GM18909 (cell line): ENCODE results near the gene SLC9A7.

Experiments used
- ATAC-seq: cut with Tn5 transposase; IDR thresholded peaks from one replicate; pipeline ENCODE4 v1.9.1; 2021; ENCODE audit warnings: mild to moderate bottlenecking; ENCODE audit not compliant: unreplicated experiment, poor library complexity

SLC9A7 gene

DNA sequence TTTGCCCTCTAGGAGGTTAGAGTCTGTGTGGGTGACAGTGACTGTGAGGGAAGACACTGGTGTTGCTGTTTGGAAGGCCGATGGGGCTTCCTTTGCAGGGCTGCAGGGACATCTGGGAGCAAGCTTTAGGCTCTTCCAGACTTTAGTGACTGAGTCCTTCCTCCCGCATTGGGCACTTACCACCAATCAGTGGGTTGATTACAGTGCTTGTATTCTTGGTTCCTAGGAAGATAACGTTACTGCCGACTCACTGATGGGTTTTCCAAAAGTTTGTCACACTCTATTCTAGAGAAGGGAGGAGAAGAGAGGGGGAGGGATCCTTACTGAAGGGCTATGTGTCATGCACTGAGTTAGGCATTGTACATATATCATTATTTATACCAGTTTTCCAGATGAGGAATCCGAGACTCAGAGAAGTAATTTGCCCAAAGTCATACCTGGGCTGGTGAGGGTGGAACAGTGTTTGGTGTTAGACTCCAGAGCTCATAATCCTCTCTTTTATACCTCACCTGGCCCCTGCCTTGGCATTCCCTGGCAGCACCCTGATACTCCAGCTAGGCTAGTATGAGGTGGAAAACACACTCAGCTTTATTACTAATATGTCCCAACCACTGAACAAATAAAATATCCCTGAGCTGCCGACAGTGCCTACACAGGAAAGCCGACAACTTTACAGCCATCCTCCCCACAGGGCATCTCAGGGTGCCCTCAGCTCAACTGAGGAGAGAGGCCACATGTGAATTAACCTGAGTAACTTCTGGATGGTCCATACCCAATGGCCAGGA lies 181.5 kb downstream of the SLC9A7 start:
- ATAC-seq, result no peak

DNA sequence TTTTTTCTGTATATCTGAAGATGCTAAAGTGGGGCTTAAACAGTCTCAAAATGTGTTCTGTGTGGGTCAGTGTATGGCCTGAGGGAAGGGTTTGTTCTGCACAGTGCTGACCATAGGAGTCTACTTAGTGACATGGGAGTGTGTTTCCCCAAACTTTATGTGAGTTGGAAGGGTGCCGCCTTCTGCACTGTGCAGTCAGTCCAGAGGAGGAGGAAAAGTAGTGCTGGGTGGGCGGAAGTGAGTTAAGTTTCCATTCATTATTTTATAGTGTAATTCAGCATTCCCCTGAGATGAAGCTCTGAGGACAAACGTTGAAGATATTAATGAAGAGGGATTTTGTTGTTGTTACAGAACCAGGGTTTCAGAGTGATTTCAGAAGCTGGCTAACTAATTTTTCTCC lies 182.5 kb downstream of the SLC9A7 start:
- no peak for ATAC-seq

DNA sequence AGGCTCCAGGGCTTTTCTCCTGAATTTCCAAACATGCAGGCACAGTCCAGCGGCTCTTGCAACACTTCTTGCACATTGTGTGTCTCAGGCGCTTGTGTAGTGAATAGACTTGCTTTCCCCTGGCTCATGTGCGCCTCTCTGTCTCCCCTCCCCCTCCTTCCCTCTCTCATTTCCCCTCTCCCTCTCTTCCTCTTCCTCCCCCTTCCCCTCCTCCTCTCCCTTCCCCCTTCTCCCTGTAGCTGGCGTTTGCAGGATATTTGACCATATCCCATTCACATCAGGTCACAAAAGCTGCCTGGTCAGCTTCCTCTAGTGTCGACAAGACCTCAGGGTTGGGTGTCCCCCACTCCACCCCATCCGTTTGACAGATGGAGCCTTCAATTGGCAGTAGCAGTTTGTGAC lies 182.9 kb downstream of the SLC9A7 start:
- no peak for ATAC-seq

- no peak for ATAC-seq
Measured at GRCh38 chrX:46575586-46575985, 183.3 kb downstream of the SLC9A7 start.

GRCh38 chrX:46574774-46575381 lies 184.0 kb downstream of the SLC9A7 start:
- ATAC-seq, result peak; percentile 2

GRCh38 chrX:46573892-46574773 lies 184.8 kb downstream of the SLC9A7 start:
- ATAC-seq, result peak; percentile 34

DNA sequence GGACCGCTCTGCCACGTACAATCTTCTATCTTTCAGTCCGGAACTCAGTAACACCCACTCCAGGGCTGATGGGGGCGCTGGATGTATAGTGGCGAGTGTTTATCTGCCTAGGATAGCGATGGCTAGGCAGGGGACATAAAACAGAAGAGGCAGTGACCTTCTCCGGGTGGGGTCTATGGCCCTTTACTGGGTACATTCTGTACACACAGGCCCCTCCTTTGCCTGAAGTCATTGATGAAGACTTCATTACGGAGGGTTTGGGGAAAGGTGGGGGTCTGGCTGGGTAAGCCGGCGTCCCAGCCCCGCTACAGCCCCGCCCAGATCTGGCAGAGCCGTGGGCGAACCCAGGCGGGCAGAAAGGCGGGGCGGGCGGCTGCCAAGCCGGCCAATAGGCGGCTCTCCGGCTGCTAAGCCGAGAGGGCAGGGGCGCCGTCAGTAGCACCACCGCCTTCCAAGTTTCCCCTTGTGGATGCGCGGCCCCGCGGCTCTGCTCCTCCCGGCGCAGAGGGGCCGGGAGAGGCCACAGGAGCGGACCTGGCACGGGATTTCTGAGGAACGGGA lies 185.5 kb downstream of the SLC9A7 start, which contains the start of gene CHST7:
CHST7 (plus strand) TSS at position 435 of the 561 bp plus-strand sequence. CDS start 167 bp downstream, outside the sequence.
- ATAC-seq, result peak; percentile 56

DNA sequence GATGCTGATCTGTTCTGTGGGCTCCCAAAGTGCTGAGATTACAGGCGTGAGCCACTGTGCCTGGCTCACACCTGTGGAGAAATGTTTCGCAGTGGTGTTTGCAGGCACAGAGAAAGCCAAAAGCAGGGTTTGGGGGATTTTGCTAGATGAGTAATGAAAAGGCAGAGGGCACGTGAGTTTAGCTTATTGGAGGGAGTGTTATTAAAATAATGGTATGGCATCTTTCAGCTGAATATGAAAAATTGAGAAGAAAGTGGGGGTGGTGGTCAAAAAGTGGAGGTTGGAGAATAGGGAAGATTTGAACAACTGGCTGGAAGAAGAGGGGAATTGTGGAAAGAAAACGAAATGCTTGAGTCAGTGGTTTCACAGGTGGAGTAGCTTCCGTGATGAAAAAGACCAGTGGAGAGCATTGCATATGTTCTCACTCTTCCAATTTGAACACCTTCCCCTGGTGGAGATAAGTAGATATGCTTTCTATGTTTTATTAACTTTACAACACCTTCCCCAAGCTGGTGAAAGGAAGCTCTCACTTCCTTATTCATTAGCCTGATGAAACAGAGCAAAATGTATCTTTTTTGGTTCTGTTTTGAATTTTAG lies 186.5 kb downstream of the SLC9A7 start:
- peak; percentile 44 for ATAC-seq

DNA sequence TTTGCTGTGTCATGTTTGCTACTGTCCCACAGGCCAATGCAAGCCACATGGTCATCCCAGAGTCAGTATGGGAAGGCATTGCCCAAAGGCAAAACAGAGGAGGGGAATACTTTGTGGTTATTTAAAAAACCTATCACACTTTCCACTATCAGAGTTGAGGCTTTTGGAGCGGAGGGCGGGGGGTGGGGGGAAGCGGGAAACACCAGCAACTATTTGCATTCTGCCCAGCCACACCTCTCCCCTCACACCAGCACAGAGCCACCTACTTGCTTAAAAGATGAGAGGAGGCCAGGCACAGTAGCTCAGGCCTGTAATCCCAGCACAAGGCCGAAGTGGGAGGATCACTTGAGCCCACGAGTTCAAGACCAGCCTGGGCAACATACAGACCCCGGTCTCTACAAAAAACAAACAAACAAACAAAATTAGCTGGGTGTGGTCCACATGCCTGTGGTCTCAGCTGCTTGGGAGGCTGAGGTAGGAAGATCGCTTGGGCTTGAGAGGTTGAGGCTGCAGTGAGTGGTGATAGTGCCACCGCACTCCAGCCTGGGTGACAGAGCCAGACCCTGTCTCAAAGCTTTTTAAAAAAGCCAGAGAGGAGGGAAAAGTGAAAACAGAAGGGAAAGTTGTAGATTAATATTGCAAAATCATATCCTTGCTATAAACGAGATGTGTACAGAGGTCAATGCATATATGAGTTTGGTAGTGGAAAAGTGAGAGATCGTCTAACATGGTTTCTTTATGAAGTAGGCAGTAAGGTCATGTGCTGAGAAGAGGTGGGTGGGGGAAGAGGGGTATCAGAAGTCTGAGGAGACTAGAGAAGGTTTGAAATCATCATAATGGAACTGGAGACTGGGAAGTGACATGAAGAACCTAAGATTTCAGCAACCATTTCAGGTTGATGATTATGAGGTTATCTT lies 187.2 kb downstream of the SLC9A7 start:
- no peak for ATAC-seq

DNA sequence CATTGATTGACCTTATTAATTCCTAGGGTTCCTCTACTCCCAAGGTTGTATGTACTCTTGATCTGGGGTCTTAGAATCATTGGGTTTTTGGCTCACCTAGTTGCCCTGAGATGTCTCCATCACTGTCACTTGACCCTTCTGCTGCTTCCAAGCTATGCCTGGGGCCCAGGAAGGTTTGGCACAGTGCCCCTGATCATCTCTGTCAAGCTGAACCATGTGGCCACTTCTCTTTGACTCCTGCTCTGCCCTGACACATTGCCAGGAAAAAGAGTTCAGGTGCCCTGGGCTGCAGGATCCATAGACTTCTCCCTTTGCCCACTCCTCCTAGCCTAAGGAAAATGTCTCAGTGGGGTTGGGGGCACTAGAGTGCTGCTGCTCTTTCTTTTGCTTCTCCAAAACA lies 189.3 kb downstream of the SLC9A7 start:
- ATAC-seq, result no peak

DNA sequence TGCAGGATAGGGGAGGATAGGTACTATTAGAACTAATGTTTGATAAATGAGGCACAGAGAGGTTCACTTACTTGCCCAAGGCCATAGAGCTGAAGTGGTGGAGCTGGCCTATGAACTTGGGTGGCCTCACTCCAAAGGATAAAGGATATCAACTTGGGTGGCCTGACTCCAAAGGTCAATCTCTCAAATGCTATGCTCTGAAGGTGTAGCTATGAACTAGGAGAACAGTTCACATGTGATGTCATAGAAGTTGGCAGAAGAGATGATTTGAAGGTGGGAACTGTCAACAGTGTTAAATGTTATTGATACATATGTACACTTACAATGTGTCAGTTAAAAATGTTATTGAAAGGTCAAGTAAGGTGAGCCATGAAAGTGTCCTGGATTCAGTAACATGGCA lies 191.5 kb downstream of the SLC9A7 start:
- ATAC-seq, result no peak

- peak; percentile 98 for ATAC-seq
Measured at GRCh38 chrX:46561824-46562657, 196.9 kb downstream of the SLC9A7 start.

GRCh38 chrX:46559062-46559461 lies 199.9 kb downstream of the SLC9A7 start:
- ATAC-seq, result no peak

DNA sequence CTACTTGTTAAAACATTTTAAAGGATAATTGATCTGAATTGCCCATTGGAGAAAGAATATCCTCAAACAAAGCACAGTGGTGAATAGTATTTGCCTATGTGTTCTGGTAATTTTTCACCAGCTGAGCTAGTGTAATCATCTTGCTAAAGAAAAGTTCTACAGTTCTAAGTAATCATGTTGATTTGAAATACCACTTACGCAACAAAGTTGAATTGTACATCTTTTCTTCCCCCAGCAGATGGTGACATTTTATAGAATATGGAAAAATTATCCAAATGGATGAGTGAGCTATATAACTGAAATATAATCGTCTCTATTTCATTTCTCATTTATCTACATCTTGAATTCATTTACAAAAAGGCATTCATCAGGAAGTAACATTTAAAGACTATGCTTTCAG lies 204.0 kb downstream of the SLC9A7 start:
- ATAC-seq, result no peak

DNA sequence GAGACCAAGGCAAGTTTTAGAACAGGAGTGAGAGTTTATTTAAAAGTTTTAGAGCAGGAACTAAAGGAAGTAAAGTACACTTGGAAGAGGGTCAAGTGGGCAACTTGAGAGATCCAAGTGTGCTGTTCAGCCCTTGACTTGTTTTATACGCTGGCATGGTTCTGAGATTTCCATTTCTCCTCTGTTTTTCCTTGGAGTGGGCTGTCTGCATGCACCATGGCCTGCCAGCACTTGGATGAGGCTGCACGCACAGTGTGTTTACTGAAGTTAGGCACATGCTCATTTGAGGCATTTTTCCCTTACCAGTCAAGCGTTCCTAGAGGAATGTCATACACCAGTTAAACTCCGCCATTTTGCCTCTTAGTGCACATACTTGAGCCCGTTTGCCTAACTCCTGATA lies 205.0 kb downstream of the SLC9A7 start:
- ATAC-seq, result no peak

GRCh38 chrX:46551494-46552128 lies 207.3 kb downstream of the SLC9A7 start:
- ATAC-seq, result no peak

- no peak for ATAC-seq
Measured at GRCh38 chrX:46549914-46550313, 209.0 kb downstream of the SLC9A7 start.
